GM18517 (cell line): ENCODE data around the gene CLNK.
"Not testable (repeated sequence)": the region's sequence is repeated elsewhere in the genome, so short reads cannot be mapped to it uniquely, and the experiment has no call there.

Experiments used
- ATAC-seq: cut with Tn5 transposase; IDR thresholded peaks from one replicate; pipeline ENCODE4 v1.9.1; 2021; ENCODE audit warnings: mild to moderate bottlenecking, moderate library complexity; ENCODE audit not compliant: unreplicated experiment

CLNK gene

DNA sequence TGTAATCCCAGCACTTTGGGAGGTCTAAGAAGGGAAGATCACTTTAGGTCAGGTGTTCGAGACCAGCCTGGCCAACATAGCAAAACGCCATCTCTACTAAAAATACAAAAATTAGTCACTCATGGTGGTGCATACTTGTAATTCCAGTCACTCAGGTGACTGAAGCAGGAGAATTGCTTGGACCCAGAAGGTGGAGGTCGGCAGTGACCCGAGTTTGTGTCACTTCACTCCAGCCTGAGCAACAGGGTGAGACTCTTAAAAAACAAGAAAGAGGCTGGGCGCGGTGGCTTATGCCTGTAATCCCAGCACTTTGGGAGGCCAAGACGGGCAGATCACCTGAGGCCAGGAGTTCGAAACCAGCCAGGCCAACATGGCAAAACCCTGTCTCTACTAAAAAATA is 69.6 kb downstream of the CLNK start:
- ATAC-seq, result not testable (repeated sequence)

DNA sequence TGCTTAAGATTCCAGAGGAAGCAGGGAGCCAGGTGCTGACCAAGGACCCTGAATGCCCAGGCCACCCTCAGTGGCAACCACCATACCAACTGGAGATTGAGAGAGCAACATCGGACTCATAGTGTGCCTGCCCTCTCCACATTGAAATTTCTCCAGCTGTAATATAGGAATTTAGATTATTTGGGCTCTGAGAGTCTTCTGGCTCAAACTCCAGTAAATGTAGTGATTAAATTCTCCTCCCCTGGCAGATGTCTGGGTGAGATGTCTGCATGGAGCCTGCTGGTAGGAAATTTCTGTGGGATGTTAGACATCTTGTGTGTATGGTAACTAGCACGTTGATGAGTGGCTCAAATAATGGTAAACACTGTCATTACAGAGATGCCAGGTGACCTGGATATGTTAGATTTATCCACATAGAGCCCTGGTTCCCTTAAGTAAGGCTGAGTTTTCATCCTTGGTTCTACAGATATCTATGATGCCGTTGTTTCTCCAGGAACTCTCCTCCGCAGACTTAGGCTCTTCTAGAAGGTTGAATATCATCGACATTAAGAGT is 70.6 kb downstream of the CLNK start:
- ATAC-seq, result no peak

DNA sequence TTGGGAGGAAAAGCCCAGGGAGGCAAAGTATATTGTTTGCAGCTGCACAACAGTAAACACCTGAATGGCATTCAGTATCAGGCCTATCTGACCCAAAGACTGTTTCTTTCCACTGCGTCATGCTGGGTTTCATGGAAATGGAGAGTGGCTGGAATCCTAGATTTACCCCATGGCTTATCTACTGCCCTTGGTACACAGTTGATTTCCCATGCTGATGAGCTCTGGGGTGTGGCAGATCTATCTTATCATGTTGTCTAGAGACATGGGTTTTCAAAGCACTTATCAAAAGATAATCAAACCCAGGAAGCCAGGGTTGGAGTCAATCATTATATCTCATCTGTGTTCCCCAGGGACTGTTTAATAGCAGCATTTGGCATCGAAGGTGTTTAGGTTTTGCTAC is 72.1 kb downstream of the CLNK start:
- ATAC-seq, result no peak

DNA sequence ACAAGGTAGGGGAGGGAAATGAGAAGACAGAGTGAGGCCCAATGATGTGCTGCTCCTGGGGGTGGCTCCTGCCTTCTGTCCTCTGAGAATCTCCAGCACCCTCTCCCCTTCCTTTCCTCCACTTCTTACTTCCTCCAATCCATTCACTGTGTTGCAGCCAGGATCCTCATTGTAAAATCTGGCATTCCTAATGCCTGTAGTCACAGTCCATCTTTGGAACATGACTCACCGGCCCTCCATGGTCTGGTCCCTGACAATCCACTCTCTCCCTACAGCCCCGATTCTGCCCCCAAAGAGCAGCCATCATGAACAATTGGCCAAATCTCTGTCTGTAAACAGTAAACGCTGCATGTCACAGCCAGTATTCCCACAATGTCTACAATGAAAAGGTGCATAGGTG is 72.9 kb downstream of the CLNK start:
- ATAC-seq, result no peak

DNA sequence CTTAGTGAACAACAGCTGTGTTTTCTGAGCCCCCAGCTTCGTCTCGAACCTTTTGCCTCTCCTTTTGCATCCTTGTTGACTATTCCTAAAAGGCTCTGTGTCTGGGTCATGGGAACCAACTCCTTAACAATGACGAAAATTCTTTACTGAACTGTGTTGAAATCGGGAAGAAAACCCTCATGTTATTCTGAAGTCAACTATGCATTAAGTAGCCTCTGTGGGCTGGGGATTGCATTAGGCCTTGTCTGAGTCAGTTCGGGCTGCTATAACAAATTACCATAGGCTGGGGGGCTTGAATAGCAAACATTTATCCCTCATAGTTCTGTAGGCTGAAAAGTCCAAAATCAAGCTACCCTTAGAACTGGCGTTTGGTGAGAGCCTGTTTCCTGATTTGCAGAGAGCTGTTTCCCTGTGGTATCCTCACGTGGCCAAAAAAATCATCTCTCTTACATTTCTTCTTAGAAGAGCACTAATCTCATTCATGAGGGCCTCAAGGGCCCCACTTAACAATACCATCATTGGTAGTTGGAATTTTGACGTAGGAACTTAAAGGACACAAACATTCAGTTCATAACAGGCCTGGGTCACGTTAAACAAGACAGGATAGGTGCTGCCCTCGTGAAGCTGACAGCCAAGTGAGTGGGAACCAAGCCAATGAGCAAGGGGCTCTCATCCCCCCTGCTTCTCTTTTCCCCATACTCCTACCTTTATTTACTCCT is 75.9 kb downstream of the CLNK start:
- ATAC-seq, result no peak

DNA sequence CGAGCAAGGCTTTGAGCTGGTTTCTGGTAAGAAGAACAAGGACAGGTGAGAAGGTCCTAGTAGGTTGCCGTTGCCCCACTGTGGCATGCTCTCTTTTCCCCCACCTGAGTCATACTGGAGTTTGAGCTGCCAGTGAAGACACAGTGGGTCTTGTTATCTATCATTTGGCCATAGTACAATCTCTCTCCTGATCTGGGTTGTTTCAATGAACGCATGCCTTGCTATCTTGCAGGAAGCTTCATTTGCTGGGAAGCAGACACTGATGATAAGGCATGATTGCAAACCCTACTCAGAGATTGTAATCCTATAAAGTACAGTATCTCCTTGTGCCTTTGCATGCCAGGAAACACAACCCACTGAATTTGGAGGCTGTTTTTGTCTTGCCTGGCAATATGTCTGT is 77.4 kb downstream of the CLNK start:
- no peak for ATAC-seq

DNA sequence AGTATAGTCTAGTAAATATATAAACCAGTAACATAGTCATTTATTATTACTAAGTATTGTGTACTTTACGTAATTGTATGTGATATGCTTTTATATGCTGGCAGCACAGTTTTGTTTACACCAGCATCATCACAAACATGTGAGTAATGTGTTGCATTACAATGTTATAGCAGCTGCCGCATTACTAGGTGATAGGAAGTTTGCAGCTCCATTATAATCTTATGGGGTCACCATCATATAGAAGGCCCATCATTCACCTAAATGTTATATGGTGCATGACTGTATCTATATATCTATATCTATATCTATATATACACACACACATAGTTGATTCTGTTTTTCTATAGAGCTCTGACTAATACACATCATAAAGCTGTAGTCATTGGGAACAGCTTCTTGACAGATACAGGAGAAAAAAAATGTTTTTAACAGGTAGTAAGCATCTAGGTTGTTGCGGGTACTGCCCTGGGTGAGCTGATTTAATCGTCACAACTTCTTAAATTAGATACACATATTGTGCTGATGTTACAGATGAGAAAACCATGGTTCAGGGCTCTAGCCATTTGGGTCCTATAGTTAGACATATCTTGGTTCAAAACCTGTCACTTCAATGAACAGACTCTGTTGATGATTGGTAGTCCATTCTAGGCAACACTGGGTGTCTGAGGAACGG is 77.9 kb downstream of the CLNK start:
- no peak for ATAC-seq

DNA sequence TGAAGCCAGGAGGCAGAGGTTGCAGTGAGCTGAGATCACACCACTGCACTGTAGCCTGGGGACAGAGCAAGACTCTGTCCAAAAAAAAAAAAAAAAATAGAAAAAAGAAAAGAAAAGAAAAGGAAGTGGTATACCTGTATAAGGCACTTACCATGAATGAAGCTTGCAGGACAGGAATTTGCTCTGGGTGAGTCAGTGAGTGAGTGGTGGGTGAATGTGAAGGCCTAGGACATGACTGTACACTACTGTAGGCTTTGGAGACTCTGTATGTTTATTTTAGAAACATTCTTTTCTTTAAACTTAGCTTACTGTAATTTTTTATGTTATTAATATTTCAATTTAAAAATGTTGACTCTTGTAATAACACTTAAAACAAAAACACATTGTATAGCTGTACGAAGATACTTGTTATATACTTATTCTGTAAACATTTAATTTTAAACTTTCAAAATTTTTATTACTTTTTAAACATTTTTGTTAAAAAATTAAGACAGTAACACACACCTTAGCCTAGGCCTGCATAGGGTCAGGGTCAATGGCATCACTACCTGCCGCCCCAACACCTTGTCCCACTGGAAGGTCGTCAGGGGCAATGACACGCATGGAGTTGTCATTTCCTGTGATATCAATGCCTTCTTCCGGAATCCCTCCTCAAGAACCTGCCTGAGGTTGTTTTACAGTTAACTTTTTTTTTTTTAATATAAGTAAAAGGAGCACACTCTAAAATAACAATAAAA is 78.7 kb downstream of the CLNK start:
- no peak for ATAC-seq

DNA sequence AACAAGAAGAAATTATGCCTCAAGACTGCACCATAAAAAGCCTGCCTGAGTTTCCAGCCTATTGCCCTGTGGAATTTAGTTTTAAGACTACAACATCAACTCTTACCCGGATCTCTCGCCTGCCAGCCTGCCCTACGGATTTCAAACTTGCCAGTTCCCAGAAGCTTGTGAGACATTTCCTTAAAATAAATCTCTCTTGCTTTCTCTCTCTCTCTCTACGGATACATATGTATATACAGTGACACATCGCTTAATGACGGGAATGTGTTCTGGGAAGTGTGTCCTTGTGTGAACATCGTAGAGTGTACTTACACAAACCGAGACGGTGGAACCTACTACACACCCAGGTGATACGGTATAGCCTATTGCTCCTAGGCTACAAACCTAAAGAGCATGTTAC is 79.5 kb downstream of the CLNK start:
- ATAC-seq, result no peak

DNA sequence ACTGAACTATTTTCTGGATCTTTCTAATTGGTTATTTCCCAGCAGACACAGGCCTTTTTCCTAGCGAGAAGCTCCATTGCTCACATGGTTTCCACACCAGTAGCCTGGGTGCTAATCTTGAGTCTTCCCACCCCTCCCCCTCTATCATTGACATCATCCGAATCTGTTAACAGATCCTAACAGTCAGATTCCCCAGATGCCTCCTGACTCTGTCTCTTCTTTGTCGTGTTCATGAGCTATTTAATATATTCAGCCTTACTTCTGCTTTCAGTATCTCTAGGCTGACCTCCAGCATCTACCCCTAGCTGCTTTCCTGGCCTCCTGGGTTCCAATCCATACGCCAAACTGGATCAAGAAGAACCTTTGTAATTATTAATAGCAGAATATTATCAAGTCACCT is 85.0 kb downstream of the CLNK start:
- no peak for ATAC-seq

DNA sequence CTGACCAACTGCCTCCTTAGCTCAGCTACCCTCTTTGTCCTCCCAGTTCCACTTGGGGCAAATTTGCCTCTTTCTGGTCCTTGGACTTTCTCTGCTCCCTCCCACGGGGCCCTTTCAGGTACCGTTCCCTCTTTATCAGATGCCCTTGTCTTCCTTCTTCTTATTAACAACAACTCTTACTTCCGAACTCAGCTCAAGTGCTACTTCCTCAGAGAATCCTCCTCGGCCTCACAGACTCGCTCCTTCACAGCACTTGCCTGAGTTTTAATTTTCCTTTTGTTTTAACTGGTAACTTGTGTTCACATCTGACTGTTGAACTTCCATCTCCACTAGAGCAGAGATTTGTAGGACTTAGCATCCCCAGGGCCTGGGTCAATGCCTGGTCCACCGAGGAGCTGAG is 85.7 kb downstream of the CLNK start:
- no peak for ATAC-seq

DNA sequence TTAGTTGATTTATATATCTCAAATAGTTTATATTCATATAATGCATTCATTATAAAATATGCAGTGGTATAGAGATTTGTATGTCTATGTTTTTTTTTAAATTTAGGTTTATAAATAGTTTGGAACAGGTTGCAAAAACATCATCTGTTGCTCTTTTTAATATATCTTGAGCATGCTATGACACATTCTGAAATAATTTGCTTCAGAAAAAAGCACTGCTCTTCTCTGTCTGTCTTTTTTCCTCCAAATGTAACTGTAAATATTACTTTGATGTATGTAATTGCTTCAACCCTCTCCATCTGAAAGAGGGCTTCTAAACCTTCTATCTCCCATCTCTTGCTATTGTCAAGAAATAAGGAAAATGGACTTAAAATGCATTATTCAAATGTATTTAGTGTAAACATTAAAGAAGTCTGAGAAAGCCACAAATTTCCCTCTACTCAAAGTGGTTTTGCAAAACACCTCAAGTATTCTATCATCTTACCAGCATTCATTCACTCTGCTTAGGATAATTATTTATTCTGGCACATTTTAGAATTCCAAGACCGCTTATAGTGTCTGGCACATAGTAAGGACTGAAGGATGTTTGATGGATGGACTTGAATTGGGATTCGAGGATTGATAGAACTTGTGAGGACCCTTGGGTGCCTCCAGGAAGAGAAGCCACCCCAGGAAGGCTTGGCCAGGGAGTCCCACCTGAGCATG is 87.8 kb downstream of the CLNK start:
- no peak for ATAC-seq

DNA sequence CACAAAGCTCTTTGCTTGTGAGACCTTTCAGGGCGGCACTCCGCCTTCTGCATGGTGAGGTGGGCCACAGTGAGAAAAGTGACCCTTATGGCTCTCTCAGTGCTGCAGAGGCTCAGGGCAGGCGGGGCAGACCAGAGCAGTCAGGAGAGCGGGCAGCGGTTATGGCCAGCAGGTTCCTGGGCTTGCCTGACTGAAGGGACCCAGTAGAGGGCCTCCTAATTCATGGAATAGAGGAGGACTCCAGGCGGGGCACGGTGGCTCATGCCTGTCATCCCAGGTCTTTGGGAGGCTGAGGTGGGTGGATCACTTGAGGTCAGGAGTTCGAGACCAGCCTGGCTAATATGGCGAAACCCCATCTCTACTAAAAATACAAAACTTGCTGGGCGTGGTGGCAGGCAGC is 91.4 kb downstream of the CLNK start:
- no peak for ATAC-seq

DNA sequence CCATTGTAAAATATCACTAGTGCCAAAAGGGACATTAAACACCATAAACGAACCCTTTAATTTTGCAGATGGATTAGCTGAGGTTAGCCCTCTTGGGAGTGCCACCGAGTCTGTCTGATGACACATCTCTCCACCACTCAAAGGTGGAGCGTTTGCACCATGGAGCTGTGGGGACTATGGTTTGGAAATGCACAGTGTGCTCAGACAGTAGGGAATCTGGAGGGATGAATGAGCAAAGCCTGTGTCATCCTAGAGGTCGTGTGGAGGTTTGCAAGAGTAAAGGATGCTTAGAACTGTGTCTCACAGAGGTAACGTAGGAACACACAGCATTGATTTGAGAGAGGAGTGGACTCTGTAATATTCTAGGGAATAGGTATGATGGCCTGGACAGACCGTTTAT is 93.7 kb downstream of the CLNK start:
- no peak for ATAC-seq

DNA sequence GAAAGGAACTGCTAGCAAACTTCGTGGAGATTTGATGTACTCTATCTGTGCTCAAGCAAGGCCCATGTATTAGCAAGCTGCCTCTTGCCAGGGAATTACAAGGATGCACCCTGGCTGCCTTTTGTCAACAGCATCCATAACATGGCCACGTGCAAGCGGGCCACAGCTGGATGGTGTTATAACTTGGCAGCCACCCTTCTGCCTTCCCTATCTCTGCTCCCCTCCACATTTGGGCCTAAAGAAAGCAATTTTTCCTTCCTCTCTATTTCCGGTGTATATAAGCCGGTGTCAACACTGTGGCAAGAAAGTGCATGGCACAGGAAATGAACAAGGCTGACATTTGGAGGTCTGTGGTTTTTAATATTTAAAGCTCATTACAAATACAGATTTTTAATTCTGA is 94.8 kb downstream of the CLNK start:
- ATAC-seq, result no peak

DNA sequence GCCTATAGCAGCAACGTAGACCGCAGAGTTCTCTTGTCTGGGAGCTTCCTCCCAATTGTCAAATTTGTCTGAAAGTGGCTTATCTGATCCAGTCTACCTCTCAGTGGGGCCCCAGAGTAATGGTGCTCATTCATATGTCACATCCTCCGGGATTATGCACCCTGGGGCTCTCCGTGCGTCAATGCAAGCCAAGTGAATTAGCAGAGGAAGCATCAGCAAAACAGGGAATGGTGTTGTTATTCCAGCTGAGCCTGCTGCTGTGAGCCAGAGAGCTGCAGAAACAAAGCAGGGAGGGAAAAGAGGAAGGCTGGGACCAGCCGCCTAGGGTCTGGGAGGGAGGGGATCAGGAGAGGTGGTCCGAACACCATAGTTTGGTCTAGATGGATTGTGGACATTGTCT is 95.2 kb downstream of the CLNK start:
- no peak for ATAC-seq

DNA sequence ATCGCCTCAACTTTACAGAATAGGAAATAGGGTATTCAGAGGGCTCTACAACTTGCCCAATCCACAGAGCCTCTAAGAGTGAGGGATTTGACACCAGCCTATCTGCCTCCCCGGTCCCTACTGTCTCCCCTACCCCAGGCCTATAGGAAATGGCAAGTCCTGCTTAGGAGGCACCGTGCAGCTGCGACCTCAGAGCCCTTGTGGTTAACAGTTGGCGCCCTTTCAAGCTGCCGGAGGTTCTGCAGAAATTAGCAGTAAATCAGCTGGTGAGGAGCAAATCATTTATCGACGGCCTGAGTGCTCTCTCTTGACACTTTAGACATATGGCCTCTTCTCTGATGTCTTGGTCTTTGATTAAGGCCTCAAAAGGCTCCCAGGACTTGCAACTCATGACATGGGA is 96.9 kb downstream of the CLNK start:
- ATAC-seq, result no peak

DNA sequence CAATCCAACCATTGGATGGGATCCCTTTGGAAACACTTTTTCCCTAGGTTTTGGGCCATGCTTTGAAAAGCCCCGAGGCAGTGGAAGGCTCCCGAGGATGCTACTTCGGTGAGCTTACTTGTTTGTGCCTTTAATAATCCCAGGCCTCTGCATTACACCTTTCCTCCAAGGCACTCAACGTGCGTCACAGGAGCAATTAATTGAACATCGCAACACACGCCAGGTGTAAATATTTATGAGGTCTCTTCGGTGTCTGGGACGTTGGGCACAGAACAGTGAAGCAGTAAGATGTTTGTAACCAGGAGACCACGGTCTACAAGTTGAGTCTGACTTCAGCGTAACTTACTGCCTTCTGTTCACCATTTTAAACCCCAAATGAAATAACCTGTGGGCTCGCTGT is 97.3 kb downstream of the CLNK start:
- no peak for ATAC-seq

DNA sequence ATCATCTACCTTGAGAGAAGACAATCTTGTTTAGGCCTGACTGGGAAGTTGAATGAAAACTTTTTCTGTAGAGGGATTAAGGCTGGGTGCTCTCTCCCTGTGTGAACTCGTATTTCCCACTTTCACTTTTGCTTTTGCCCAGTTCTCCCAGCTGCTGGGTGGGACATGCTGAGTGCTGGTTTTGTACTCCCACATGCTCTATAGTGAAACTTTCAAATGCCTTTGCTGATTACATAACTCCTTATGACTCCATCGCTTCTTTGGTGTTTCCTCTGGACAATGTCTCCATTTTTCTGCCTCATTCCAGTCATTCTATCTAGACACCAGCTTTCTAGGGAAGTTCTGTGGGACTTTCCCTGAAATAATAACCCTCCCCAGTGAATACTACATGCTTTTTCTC is 100.5 kb downstream of the CLNK start:
- ATAC-seq, result no peak

DNA sequence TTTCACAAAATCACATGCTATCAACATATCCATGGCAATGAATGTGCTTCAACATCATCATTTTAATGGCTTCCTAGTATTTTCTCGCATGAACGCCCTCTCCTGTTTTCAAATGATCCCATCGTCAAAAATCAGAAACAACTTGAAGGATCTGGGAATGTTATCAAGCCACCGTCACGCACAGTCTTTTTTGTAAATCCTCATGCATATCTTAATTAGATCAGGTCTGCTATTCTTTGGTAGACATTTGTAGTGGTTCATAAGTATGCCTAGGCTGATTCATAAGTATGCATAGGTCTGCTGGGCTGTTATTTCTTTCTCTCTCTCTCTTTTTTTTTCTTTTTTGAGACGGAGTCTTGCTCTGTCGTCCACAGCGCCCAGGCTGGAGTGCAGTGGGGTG is 101.6 kb downstream of the CLNK start:
- no peak for ATAC-seq

DNA sequence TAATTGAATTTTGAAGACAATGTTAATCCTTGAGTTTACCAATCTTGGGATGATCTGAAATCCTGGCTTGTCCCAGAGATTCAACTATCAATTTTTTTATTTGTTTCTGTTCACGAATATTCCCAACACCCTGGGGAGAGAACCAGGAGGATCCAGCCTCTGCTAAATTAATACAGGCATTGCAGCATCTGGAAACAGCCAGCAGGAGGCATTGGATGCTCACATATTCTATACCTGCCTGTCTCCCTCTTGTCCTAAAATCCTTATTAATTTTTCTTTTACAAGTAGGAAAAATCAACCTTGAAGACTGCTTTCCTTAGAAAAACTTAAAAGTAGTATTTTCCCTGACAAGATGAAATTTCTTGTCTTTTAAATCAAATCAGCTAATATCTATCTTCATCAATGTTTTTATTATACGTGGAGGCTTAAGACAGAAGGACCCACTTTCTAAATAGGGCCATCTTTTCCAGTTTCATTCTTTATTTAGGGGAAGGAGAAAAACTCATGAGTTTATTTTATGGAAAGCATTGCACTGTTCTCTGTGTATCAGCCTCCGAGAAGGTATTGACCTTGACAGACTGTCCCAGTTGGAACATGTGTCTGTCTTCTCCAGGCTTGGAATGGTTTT is 102.4 kb downstream of the CLNK start:
- ATAC-seq, result no peak
